HepG2 (cell line): ENCODE measurements around the gene IHH. TPM values are rescaled to one million over a fixed set of nuclear protein-coding genes. Genes with fewer than 3 reads are reported as not detected.

Experiments
- ATAC-seq: fragments of 200-7000 bp; cut with Tn5 transposase; 3 replicates; pipeline ENCODE4 v1.9.1; 2020; ENCODE audit warnings: mild to moderate bottlenecking, moderate library complexity
- BruUV-seq: library from RNA; stranded (reverse); fragments of 400-500 nt; replicated peaks from 2 replicates; lab custom pipeline; 2021; lab: Mats Ljungman, UMichigan
- CTCF ChIA-PET: fragments of 300-600 bp; formaldehyde crosslinking; extraction: SDS; loops from one replicate; lab custom pipeline; 2021; ENCODE audit warnings: low total read pairs, inconsistent platforms, low intra/inter-chr PET ratio; lab: Yijun Ruan, JAX
- POLR2A ChIA-PET: fragments of 350-600 bp; sonication (Branson Sonifier 250); formaldehyde crosslinking; loops from one replicate; lab custom pipeline; 2020; ENCODE audit warnings: antibody characterized with exemption, inconsistent platforms; lab: Yijun Ruan, JAX
- DNase-seq: peaks from one replicate; pipeline ENCODE4 v3.0.0-alpha.2; 2015; ENCODE audit warnings: low spot score
- FAIRE-seq: peaks from 3 replicates; lab custom pipeline; 2011; peaks lifted over from hg19 to GRCh38; lab: Jason Lieb, UNC
- H2AFZ ChIP-seq: one replicate; pipeline ENCODE4 v1.6.1; 2011; ENCODE audit warnings: low read length, inconsistent platforms
- H3K27ac ChIP-seq: fragments of 300-600 bp; 3 replicates; pipeline ENCODE4 v1.8.0; 2011; ENCODE audit warnings: mixed run types, mild to moderate bottlenecking, mixed read lengths, low read length, inconsistent platforms; ENCODE audit not compliant: insufficient read depth; ENCODE audit errors: extremely low read length
- H3K27me3 ChIP-seq, 2 experiments: fragments of 200-600 bp in 1 of 2; 2 replicates in 1 of 2; 3 replicates in 1 of 2; pipeline versions ENCODE4 v1.6.0 to v1.8.0; 2011; ENCODE audit warnings: low read length in 2 of 2, mild to moderate bottlenecking in 2 of 2, moderate library complexity in 2 of 2, inconsistent platforms in 1 of 2; ENCODE audit not compliant: insufficient read depth in 2 of 2, control insufficient read depth in 1 of 2
- H3K36me3 ChIP-seq, 2 experiments: fragments of 200-600 bp in 1 of 2; replicated peaks in 1 of 2; 2 replicates in 1 of 2; 3 replicates in 1 of 2; pipeline versions ENCODE4 v1.5.1 to v1.8.0; 2011; ENCODE audit warnings: low read length in 2 of 2, inconsistent platforms in 1 of 2; ENCODE audit not compliant: insufficient read depth in 2 of 2, control insufficient read depth in 1 of 2
- H3K4me1 ChIP-seq: 2 replicates; pipeline ENCODE4 v1.5.1; 2012; ENCODE audit warnings: low read length, inconsistent platforms; ENCODE audit not compliant: insufficient read depth
- H3K4me2 ChIP-seq: 2 replicates; pipeline ENCODE4 v1.6.0; 2011; ENCODE audit warnings: low read depth, low read length, inconsistent platforms
- H3K4me3 ChIP-seq, 3 experiments: fragments of 200-600 bp in 1 of 3; sonication (generic), shearing (Covaris generic) in 1 of 3; replicated peaks in 1 of 3; 2 replicates each; pipeline ENCODE4 v1.5.1; 2011 to 2016; ENCODE audit warnings: low read length in 3 of 3, inconsistent platforms in 2 of 3, low read depth in 2 of 3, mild to moderate bottlenecking in 2 of 3, control low read depth in 1 of 3, mixed read lengths in 1 of 3; ENCODE audit not compliant: insufficient read depth in 1 of 3
- H3K79me2 ChIP-seq: one replicate; pipeline ENCODE4 v1.6.1; 2011; ENCODE audit warnings: low read length, inconsistent platforms; ENCODE audit not compliant: insufficient read depth
- H3K9ac ChIP-seq: 2 replicates; pipeline ENCODE4 v1.6.0; 2011; ENCODE audit warnings: mild to moderate bottlenecking, low read depth, low read length, inconsistent platforms; ENCODE audit not compliant: insufficient read depth
- H3K9me3 ChIP-seq: 2 replicates; pipeline ENCODE4 v1.5.1; 2012; ENCODE audit warnings: mild to moderate bottlenecking, low read length
- H4K20me1 ChIP-seq: 2 replicates; pipeline ENCODE4 v1.6.0; 2011; ENCODE audit warnings: inconsistent platforms, mild to moderate bottlenecking, low read length, moderate library complexity; ENCODE audit not compliant: insufficient read depth
- AHDC1 ChIP-seq: sonication (generic); formaldehyde crosslinking; IDR thresholded peaks from 2 replicates; pipeline ENCODE4 v1.5.1; 2020; ENCODE audit warnings: mild to moderate bottlenecking, missing genetic modification reagents, borderline replicate concordance
- ESRRA ChIP-seq: sonication (generic); formaldehyde crosslinking; IDR thresholded peaks from 2 replicates; pipeline ENCODE4 v1.5.1; 2020; ENCODE audit warnings: mild to moderate bottlenecking, low read depth, missing genetic modification reagents
- NCOA2 ChIP-seq: sonication (generic); formaldehyde crosslinking; IDR thresholded peaks from 2 replicates; pipeline ENCODE4 v1.8.0; 2022; ENCODE audit warnings: inconsistent platforms
- NCOA5 ChIP-seq: sonication (generic); formaldehyde crosslinking; IDR thresholded peaks from 2 replicates; pipeline ENCODE4 v1.4.0; 2020; ENCODE audit warnings: missing genetic modification reagents
- PHB2 ChIP-seq: fragments of 450-650 bp; IDR thresholded peaks from 2 replicates; pipeline ENCODE4 v1.6.1; 2018; ENCODE audit not compliant: partially characterized antibody
- PITX1 ChIP-seq: sonication (generic); formaldehyde crosslinking; IDR thresholded peaks from 2 replicates; pipeline ENCODE4 v1.5.1; 2020; ENCODE audit warnings: mild to moderate bottlenecking, missing genetic modification reagents
- POLR2G ChIP-seq: fragments of 200-400 bp; formaldehyde crosslinking; IDR thresholded peaks from 2 replicates; pipeline ENCODE4 v1.6.1; 2018; ENCODE audit warnings: mild to moderate bottlenecking, low read depth, low read length, moderate library complexity
- PTBP1 ChIP-seq: fragments of 200-400 bp; formaldehyde crosslinking; IDR thresholded peaks from 2 replicates; pipeline ENCODE4 v1.6.1; 2018; ENCODE audit warnings: low read length, low read depth; ENCODE audit not compliant: poor library complexity, severe bottlenecking
- SALL2 ChIP-seq: sonication (generic); formaldehyde crosslinking; IDR thresholded peaks from 2 replicates; pipeline ENCODE4 v1.8.1; 2023; ENCODE audit warnings: mild to moderate bottlenecking, missing genetic modification reagents, inconsistent platforms
- TBP ChIP-seq: sonication (generic); formaldehyde crosslinking; IDR thresholded peaks from 2 replicates; pipeline ENCODE4 v1.5.0; 2020; ENCODE audit warnings: missing genetic modification reagents
- ZNF10 ChIP-seq: sonication (generic); formaldehyde crosslinking; IDR thresholded peaks from 2 replicates; pipeline ENCODE4 v1.4.0; 2020; ENCODE audit warnings: mild to moderate bottlenecking, low read depth, missing genetic modification reagents, borderline replicate concordance
- ZNF331 ChIP-seq: sonication (generic); formaldehyde crosslinking; IDR thresholded peaks from 2 replicates; pipeline ENCODE4 v1.4.0; 2020; ENCODE audit warnings: missing genetic modification reagents
- ZNF572 ChIP-seq: sonication (generic); formaldehyde crosslinking; IDR thresholded peaks from 2 replicates; pipeline ENCODE4 v1.5.1; 2020; ENCODE audit warnings: mild to moderate bottlenecking, missing genetic modification reagents
- ZNF775 ChIP-seq: sonication (generic); formaldehyde crosslinking; IDR thresholded peaks from 2 replicates; pipeline ENCODE4 v1.4.0; 2020; ENCODE audit warnings: missing genetic modification reagents, mild to moderate bottlenecking, moderate library complexity, borderline replicate concordance
- ZSCAN12 ChIP-seq: sonication (generic); formaldehyde crosslinking; IDR thresholded peaks from 2 replicates; pipeline ENCODE4 v1.9.0; 2021; ENCODE audit warnings: mild to moderate bottlenecking, missing genetic modification reagents
- WGBS: methylation state at CpG from one replicate; pipeline ENCODE4 v1.1.6; 2017; ENCODE audit warnings: low lambda C conversion rate; 5-methylcytosine and 5-hydroxymethylcytosine counted together
- in situ Hi-C: cut with HindIII; loops from 2 replicates; pipeline ENCODE4 v1.10.0; 2017; ENCODE audit warnings: low pct_unique_long_range_greater_than_20kb; ENCODE audit not compliant: extremely low pct_ligation_motif_present
- intact Hi-C: fragments of 100-400 bp; cut with micrococcal nuclease; formaldehyde crosslinking; loops from one replicate; pipeline ENCODE4 v1.10.0; 2022; ENCODE audit not compliant: unreplicated experiment
- polyA plus RNA-seq, 8 experiments: library from polyadenylated mRNA; depleted of rRNA in 3 of 8; stranded (reverse) in 7 of 8; unstranded in 1 of 8; fragments of >200 nt; fragmentation: Illumina TruSeq in 4 of 8; extraction: Trizol in 4 of 8; gene quantifications; 2 replicates each; pipeline versions ENCODE4 v1.2.1 to v1.2.3, GENCODE V29; 2011 to 2016; ENCODE audit warnings: low read depth in 4 of 8, missing spikeins in 1 of 8, mixed read lengths in 1 of 8; ENCODE audit not compliant: insufficient read depth in 1 of 8
- total RNA-seq, 5 experiments: library from RNA; depleted of rRNA; stranded (reverse); fragments of >200 nt; fragmentation: Illumina TruSeq; extraction: Trizol; gene quantifications; 2 replicates each; pipeline ENCODE4 v1.2.3, GENCODE V29; 2016; ENCODE audit warnings: low read depth in 1 of 5
- TF ChIP-seq, protein P1 (sequence below): sonication (generic); formaldehyde crosslinking; IDR thresholded peaks from 2 replicates; pipeline ENCODE4 v1.4.0; 2020; ENCODE audit warnings: missing genetic modification reagents
- TF ChIP-seq, protein P2 (sequence below): sonication (generic); formaldehyde crosslinking; IDR thresholded peaks from 2 replicates; pipeline ENCODE4 v1.4.0; 2020; ENCODE audit warnings: mild to moderate bottlenecking, low read depth, missing genetic modification reagents

The IHH gene
- total and polyA plus RNA-seq, 2 of the 13 experiments (the other 11 are each of a cell fraction or from before 2014, with no cell fraction given), result 0.42 TPM; not detected in 1

- no TSS peak for BruUV-seq
- Histone ChIP-seq H3K79me2 (no peaks in the 10 kb centered on the region), H3K9me3 (no peaks in the 10 kb centered on the region), H2AFZ (no peak overlapping the region), H3K9ac (no peak overlapping the region), H3K4me1 (peaks cover 29% of the 10 kb centered on the region), H3K27ac (no peak overlapping the region), H3K4me2 (no peak overlapping the region), H4K20me1 (peaks cover 10% of the 10 kb centered on the region; the same call in 1 of the 2 replicates), H3K27me3 (peaks cover 14 to 73% of the 10 kb centered on the region in 2 experiments; a peak in 4 of 5 replicates), H3K36me3 (no peaks in the 10 kb centered on the region), H3K4me3 (no peak overlapping the region)
- DNase-seq (no peak), ATAC-seq (no peak), FAIRE-seq (no peak)
- in situ Hi-C loops (no loop called here), intact Hi-C loops (no loop called here)
- 84% methylated on average over 6 of the region's 6 CpGs for WGBS
- CTCF ChIA-PET, result interaction anchor here (2.3 kb wide), 1 partner anchor 12 kb away, joined by 6 read pairs; no protein-coding TSS in a partner anchor
- POLR2A ChIA-PET, result interaction anchor here (4.5 kb wide), 1 partner anchor 9 kb away, joined by 38 read pairs; no protein-coding TSS in a partner anchor
- no peak for TF ChIP-seq AHDC1 (CRISPR knock-in tag)
- TF ChIP-seq ZNF775 (CRISPR knock-in tag), result no peak
- no peak for TF ChIP-seq ZNF331 (CRISPR knock-in tag)
- TF ChIP-seq ZNF10 (CRISPR knock-in tag), result no peak
- TF ChIP-seq ESRRA (CRISPR knock-in tag), result no peak
- TF ChIP-seq POLR2G, result no peak
- TF ChIP-seq ZNF572 (CRISPR knock-in tag), result no peak
- no peak for TF ChIP-seq NCOA5 (CRISPR knock-in tag)
- no peak for TF ChIP-seq PITX1 (CRISPR knock-in tag)
- TF ChIP-seq, protein P1, sequence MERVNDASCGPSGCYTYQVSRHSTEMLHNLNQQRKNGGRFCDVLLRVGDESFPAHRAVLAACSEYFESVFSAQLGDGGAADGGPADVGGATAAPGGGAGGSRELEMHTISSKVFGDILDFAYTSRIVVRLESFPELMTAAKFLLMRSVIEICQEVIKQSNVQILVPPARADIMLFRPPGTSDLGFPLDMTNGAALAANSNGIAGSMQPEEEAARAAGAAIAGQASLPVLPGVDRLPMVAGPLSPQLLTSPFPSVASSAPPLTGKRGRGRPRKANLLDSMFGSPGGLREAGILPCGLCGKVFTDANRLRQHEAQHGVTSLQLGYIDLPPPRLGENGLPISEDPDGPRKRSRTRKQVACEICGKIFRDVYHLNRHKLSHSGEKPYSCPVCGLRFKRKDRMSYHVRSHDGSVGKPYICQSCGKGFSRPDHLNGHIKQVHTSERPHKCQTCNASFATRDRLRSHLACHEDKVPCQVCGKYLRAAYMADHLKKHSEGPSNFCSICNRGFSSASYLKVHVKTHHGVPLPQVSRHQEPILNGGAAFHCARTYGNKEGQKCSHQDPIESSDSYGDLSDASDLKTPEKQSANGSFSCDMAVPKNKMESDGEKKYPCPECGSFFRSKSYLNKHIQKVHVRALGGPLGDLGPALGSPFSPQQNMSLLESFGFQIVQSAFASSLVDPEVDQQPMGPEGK (CRISPR knock-in tag), result no peak
- TF ChIP-seq, protein P2, sequence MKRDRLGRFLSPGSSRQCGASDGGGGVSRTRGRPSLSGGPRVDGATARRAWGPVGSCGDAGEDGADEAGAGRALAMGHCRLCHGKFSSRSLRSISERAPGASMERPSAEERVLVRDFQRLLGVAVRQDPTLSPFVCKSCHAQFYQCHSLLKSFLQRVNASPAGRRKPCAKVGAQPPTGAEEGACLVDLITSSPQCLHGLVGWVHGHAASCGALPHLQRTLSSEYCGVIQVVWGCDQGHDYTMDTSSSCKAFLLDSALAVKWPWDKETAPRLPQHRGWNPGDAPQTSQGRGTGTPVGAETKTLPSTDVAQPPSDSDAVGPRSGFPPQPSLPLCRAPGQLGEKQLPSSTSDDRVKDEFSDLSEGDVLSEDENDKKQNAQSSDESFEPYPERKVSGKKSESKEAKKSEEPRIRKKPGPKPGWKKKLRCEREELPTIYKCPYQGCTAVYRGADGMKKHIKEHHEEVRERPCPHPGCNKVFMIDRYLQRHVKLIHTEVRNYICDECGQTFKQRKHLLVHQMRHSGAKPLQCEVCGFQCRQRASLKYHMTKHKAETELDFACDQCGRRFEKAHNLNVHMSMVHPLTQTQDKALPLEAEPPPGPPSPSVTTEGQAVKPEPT (CRISPR knock-in tag), result no peak
- TF ChIP-seq NCOA2 (CRISPR knock-in tag), result no peak
- TF ChIP-seq SALL2 (CRISPR knock-in tag), result no peak
- TF ChIP-seq PTBP1, result no peak
- no peak for TF ChIP-seq ZSCAN12
- TF ChIP-seq PHB2, result no peak
- TF ChIP-seq TBP, result no peak
Observed at GRCh38 chr2:219062081-219062480, 1.4 kb upstream of the IHH start.
